Panc1 (cell line): ENCODE data around the gene ZSCAN31. TPM values are rescaled to one million over a fixed set of nuclear protein-coding genes. Genes with fewer than 3 reads are reported as not detected.

Experiments used
- ATAC-seq: fragments of 200-7000 bp; cut with Tn5 transposase; 2 replicates; pipeline ENCODE4 v1.9.1; 2020; ENCODE audit warnings: mild to moderate bottlenecking, moderate library complexity
- BruUV-seq: library from RNA; stranded (reverse); fragments of 400-500 nt; replicated peaks from 2 replicates; lab custom pipeline; 2021; lab: Mats Ljungman, UMichigan
- CTCF ChIA-PET: fragments of 300-600 bp; sonication (Branson Sonifier 250); formaldehyde crosslinking; loops from one replicate; lab custom pipeline; 2022; ENCODE audit warnings: antibody characterized with exemption; lab: Charles Lee
- POLR2A ChIA-PET: fragments of 300-600 bp; sonication (Branson Sonifier 250); formaldehyde crosslinking; loops from one replicate; lab custom pipeline; 2022; ENCODE audit warnings: antibody characterized with exemption; lab: Charles Lee
- DNase-seq: peaks from one replicate; pipeline ENCODE4 v3.0.0-alpha.2; 2010; ENCODE audit warnings: low read depth, low spot score
- H3K27ac ChIP-seq: 2 replicates; pipeline ENCODE4 v1.5.1; 2011; ENCODE audit warnings: mild to moderate bottlenecking, low read length, inconsistent platforms
- H3K27me3 ChIP-seq: fragments of 200-500 bp; sonication (Bioruptor generic); 2 replicates; pipeline ENCODE4 v1.6.0; 2014; ENCODE audit warnings: low read length, inconsistent platforms; ENCODE audit not compliant: control insufficient read depth, insufficient read depth
- H3K36me3 ChIP-seq: fragments of 200-500 bp; sonication (Bioruptor generic); 2 replicates; pipeline ENCODE4 v1.5.1; 2014; ENCODE audit warnings: inconsistent platforms, mild to moderate bottlenecking, low read length, moderate library complexity; ENCODE audit not compliant: control insufficient read depth, insufficient read depth
- H3K4me1 ChIP-seq: 2 replicates; pipeline ENCODE4 v1.5.1; 2011; ENCODE audit warnings: inconsistent platforms, mild to moderate bottlenecking, low read length, moderate library complexity; ENCODE audit not compliant: control insufficient read depth, insufficient read depth
- H3K4me3 ChIP-seq, 2 experiments: 2 replicates each; pipeline ENCODE4 v1.5.1; 2011 to 2012; ENCODE audit warnings: low read depth in 2 of 2, low read length in 2 of 2, mild to moderate bottlenecking in 2 of 2, inconsistent platforms in 1 of 2, moderate library complexity in 1 of 2
- H3K9me3 ChIP-seq: fragments of 200-500 bp; sonication (Bioruptor generic); 2 replicates; pipeline ENCODE4 v1.5.1; 2014; ENCODE audit warnings: low read depth, mild to moderate bottlenecking, inconsistent platforms, low read length, moderate library complexity; ENCODE audit not compliant: control insufficient read depth, insufficient read depth
- CTCF ChIP-seq: fragments of 450-650 bp; IDR thresholded peaks from 2 replicates; pipeline ENCODE4 v1.5.1; 2017; ENCODE audit warnings: mild to moderate bottlenecking
- POLR2AphosphoS5 ChIP-seq: IDR thresholded peaks from 2 replicates; pipeline ENCODE4 v1.6.1; 2012; ENCODE audit warnings: mild to moderate bottlenecking, low read depth, low read length, moderate library complexity
- REST ChIP-seq, 2 experiments: IDR thresholded peaks; 2 replicates each; pipeline ENCODE4 v1.6.1; 2011 to 2012; ENCODE audit warnings: low read depth in 2 of 2, control low read depth in 1 of 2, low read length in 1 of 2, mild to moderate bottlenecking in 1 of 2, moderate library complexity in 1 of 2; ENCODE audit not compliant: insufficient read depth in 1 of 2
- SIN3A ChIP-seq: IDR thresholded peaks from 2 replicates; pipeline ENCODE4 v1.6.1; 2012; ENCODE audit warnings: low read depth, mild to moderate bottlenecking, low read length, moderate library complexity, borderline replicate concordance; ENCODE audit not compliant: insufficient read depth
- TCF7L2 ChIP-seq: IDR thresholded peaks from 2 replicates; pipeline ENCODE4 v1.6.1; 2011; ENCODE audit warnings: mild to moderate bottlenecking, low read depth, low read length, inconsistent platforms
- in situ Hi-C: cut with HindIII; loops from 2 replicates; pipeline ENCODE4 v1.10.0; 2016; ENCODE audit warnings: low sequenced_read_pairs, low pct_unique_long_range_greater_than_20kb
- intact Hi-C: fragments of 100-400 bp; cut with micrococcal nuclease; formaldehyde crosslinking; loops from one replicate; pipeline ENCODE4 v1.10.0; 2022; ENCODE audit not compliant: unreplicated experiment
- total RNA-seq: library from RNA; stranded (reverse); gene quantifications from one replicate; pipeline ENCODE4 v1.2.1, GENCODE V29; 2021; ENCODE audit not compliant: unreplicated experiment

ZSCAN31 gene
- total RNA-seq, 1 experiment from 2014 or later = 10.4 TPM

GRCh38 chr6:28371280-28371679 is 35.3 kb upstream of the ZSCAN31 start:
- CTCF ChIA-PET = no interaction called here
- no TSS peak for BruUV-seq
- in situ Hi-C loops = no loop called here

GRCh38 chr6:28370440-28370839 is 34.5 kb upstream of the ZSCAN31 start:
- BruUV-seq = no TSS peak
- ChIA-PET POLR2A (no interaction called here), CTCF (no interaction called here)
- in situ Hi-C loops = no loop called here
- TF ChIP-seq TCF7L2 (no peak), REST (IDR thresholded peaks at IDR 0.05; ENCODE audit: insufficient read depth in 1 of 2, low read depth in 2 of 2, low read length in 1 of 2) (no peak), CTCF (no peak), SIN3A (no peak), POLR2AphosphoS5 (no peak)
- Histone ChIP-seq H3K27me3 (no peaks in the 10 kb centered on the region), H3K4me1 (no peaks in the 10 kb centered on the region), H3K9me3 (no peaks in the 10 kb centered on the region), H3K4me3 (no peak overlapping the region), H3K27ac (no peak overlapping the region), H3K36me3 (no peaks in the 10 kb centered on the region)
- no peak for ATAC-seq
- intact Hi-C loops = no loop called here
- no peak for DNase-seq

More at GRCh38 chr6:28371280-28371679, 35.3 kb upstream of the ZSCAN31 start:
- ATAC-seq (no peak), DNase-seq (no peak)
- intact Hi-C loops = no loop called here
- H3K4me1 ChIP-seq = no peaks in the 10 kb centered on the region
- no peak overlapping the region for H3K27ac ChIP-seq
- H3K9me3 ChIP-seq = no peaks in the 10 kb centered on the region
- no peaks in the 10 kb centered on the region for H3K36me3 ChIP-seq
- no peaks in the 10 kb centered on the region for H3K27me3 ChIP-seq
- TF ChIP-seq SIN3A = no peak
- no peak for TF ChIP-seq CTCF
- no peak for TF ChIP-seq REST (IDR thresholded peaks at IDR 0.05; ENCODE audit: insufficient read depth in 1 of 2, low read depth in 2 of 2, low read length in 1 of 2)
- TF ChIP-seq TCF7L2 = no peak
- TF ChIP-seq POLR2AphosphoS5 = no peak
- POLR2A ChIA-PET = no interaction called here
- no peak overlapping the region for H3K4me3 ChIP-seq
